ENCODE measurements around the gene CSRP2.

- TF ChIP-seq POLR2AphosphoS5 (IDR thresholded peaks at IDR 0.05) (no peak), CTCF (IDR thresholded peaks at IDR 0.05) (peak; percentile 38 to 47 (median 40))
Measured at GRCh38 chr12:76927170-76927784, 48.5 kb upstream of the CSRP2 start.
